Pulmonary artery endothelial cell (primary cell): ENCODE measurements around the gene ARFGEF3. TPM values are rescaled to one million over a fixed set of nuclear protein-coding genes. Genes with fewer than 3 reads are reported as not detected.

Experiments
- DNase-seq: peaks from one replicate; pipeline ENCODE4 v3.0.0-alpha.2; 2011; ENCODE audit warnings: low read depth, low spot score
- total RNA-seq: library from RNA; depleted of rRNA; stranded (reverse); fragments of >200 nt; gene quantifications from 2 replicates; pipeline ENCODE4 v1.2.3, GENCODE V29; 2014

Gene ARFGEF3
- total RNA-seq, 1 donor from 2014 or later: 8.2 TPM

GRCh38 chr6:138162955-138163575 is 1.3 kb downstream of the ARFGEF3 start:
- DNase-seq: no peak

- no peak for DNase-seq
Measured at GRCh38 chr6:138175596-138175995, 13.9 kb downstream of the ARFGEF3 start.

DNA sequence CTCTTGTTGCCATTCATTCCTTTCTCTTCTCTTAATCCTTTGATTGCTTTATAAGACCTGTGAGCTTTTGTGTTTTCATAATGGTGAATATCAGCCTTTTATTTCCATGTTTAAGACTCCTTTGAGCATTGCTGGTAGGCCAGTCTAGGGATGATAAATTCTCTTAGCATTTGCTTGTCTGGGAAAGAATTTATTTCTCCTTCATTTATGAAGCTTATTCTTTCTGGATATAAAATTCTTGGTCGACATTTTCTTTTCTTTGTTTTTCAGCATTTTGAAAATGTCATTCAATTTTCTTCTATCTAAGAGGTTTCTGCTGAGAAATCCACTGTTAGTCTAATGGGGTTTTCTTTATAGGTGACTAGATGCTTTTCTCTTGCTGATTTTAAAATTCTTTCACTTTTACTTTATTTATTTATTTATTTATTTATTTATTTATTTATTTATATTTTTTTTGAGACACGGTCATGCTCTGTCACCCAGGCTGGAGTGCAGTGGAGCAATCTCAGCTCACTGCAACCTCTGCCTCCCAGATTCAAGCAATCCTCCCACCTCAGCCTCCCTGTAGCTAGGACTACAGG is 15.0 kb downstream of the ARFGEF3 start:
- DNase-seq: no peak

GRCh38 chr6:138182939-138183789 is 21.4 kb downstream of the ARFGEF3 start:
- no peak for DNase-seq

DNA sequence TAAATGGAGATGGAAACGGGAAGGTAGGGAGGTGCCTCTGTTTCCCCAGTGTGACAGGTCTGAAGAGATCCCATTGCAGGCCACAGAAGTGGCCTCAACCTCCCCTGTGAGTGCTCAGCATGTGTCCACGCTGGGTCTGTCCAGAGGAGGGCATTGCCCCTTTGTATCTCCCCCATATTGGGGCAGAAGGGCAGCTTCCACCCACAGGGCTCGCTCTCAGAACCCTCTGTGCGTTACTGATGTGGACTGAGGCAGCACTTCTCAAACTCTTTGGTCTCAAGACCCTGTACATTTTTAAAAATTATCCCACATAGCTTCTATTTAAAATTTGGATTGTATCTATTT is 22.0 kb downstream of the ARFGEF3 start:
- DNase-seq: no peak

DNA sequence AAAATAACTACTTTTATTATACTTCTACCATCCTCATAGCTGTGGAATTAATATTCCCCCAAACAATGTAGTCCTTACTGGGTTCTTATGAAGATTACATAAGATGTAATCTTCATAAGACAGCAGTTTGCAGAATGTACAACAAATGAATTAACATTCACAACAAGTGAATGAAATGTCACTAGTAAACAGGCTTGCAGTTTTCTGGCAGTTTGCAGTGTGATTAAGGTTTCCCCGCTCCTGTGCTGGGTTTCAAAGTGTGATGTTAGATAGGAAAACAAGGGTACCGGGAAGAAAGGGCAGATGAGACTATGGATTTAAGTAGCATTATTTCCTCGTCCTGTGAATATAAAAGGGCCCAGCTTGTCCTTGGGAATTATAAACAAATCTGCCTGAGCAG is 22.5 kb downstream of the ARFGEF3 start:
- no peak for DNase-seq

- DNase-seq: no peak
Measured at GRCh38 chr6:138187156-138187555, 25.4 kb downstream of the ARFGEF3 start.

DNA sequence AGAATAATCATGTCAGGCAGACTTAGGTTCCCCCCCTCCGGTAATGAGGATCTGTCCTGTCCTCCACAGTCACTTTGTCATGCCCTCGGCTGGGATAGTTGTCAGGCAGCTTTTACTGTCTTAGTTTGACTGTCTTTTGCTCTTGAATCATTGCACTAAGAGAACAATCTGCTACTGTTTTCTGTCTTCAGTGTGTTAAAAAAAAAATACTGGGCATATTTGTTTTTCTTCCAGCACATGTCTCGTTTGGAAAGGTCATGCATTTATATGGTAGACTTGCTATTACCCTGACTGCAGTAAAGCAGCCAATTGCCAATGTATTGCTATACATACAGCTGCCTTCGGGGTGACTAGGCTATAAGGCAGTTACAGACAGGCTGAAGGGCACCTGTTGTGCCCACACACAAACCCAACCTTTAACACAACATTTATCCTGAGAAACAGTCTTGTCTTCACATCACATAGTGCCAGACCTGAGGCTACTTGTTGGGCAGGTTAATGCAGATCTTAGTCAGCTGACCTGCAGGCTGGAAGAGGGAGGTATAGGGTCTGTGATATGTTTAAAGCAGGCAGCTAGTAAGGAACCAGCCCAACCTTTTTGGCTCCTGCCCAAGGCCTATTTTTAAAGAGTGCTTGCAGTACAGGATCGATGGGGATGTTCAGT is 26.7 kb downstream of the ARFGEF3 start:
- no peak for DNase-seq

GRCh38 chr6:138194287-138194686 is 32.5 kb downstream of the ARFGEF3 start:
- DNase-seq: no peak

GRCh38 chr6:138196122-138196738 is 34.5 kb downstream of the ARFGEF3 start:
- DNase-seq: no peak

DNA sequence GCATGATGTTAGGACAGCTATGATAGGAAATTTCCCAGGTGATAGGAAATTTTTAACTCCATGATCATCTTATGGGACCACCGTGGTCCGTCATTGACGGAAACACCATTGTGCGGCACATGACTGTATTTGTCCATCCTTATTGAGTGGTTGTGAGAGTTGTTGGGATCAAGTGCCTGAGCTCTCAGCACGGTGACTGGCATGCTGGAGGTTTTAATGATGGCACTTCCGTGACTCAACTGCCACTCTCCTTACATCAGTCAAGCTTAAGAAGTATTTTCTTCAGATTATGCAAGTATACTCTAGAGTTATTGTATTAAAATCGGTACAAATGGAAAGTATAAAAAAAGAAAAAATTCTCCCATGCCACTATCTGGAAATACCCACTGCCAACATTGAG is 35.8 kb downstream of the ARFGEF3 start:
- no peak for DNase-seq

- DNase-seq: no peak
Measured at GRCh38 chr6:138198430-138199091, 36.8 kb downstream of the ARFGEF3 start.

DNA sequence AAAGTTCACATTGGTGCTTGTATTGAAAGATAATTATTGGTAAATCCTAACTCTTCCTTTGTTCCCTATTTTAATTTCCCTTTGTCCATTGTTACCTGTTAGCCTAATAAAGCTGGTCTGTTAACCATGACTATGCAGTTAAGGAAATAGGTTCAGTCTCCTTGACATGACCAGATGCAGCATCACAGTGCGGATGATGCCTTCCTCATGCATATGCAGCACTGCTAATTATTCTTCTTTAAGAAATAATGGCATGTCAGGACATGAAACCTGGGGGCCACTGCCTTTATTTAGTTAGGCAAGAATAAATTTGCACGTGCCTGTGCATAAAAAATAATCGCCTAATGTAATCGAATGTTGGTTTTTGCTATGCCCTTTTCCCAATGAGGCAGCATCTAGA is 40.1 kb downstream of the ARFGEF3 start:
- DNase-seq: no peak

- DNase-seq: no peak
Measured at GRCh38 chr6:138203315-138203714, 41.6 kb downstream of the ARFGEF3 start.

GRCh38 chr6:138204303-138204702 is 42.6 kb downstream of the ARFGEF3 start:
- DNase-seq: no peak

- no peak for DNase-seq
Measured at GRCh38 chr6:138204792-138205384, 43.1 kb downstream of the ARFGEF3 start.

GRCh38 chr6:138205437-138206094 is 43.8 kb downstream of the ARFGEF3 start:
- DNase-seq: no peak

GRCh38 chr6:138206862-138207261 is 45.1 kb downstream of the ARFGEF3 start:
- DNase-seq: no peak

- no peak for DNase-seq
Measured at GRCh38 chr6:138211048-138211581, 49.4 kb downstream of the ARFGEF3 start.

DNA sequence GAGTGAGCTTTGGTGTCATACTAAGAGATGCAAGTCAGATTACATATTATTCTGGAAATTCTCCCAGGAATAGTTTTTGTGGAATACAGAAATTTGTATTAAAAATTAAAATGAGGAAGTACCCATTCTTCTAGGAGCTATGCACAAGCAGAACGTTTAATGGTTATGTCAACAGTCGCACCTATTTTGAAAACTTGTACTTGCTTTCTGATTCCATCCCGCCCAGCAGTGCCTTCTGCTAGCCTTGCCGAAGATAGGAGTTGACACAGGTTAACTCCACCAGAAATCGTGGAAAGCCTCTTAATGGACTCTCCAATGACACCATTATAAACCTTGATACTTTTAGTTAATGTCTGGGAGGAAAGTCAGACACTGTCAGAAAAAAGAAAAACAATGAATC is 49.9 kb downstream of the ARFGEF3 start:
- DNase-seq: no peak
